ENCODE data around the gene LPP.

DNA sequence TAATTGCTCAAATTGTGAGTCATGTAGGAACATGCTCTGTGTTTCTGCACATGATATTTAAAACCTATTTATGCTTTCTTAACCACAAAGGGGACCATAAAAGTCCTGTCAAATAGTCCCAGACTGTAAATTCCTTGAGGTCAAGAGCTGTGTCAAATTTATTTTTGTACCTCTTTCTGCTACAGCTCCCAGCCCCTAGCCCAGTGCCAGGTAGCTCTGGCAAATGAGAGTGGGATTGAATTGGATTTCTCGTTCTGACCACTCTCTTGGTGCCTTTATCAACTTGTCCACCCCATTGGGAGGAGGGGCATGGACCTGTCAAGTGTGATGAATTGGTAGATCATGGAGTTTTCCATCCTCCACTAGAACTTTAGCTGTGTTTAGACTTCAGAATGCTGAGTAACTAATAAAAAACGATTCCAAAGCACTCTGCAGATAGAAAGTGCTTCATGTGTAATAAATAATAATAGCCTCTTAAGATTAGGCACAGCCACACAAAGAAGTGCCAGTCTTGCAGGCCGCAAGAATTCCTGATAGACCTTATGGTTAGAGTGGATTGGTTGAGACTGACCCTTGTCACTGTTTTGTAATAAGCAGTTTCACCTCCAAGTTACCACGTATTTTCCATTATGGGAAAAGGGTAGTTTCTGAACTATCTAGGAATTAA is 120.4 kb downstream of the LPP start:
- TF ChIP-seq EZH2 (IDR thresholded peaks at IDR 0.05) (no peak), POLR2AphosphoS5 (IDR thresholded peaks at IDR 0.05; ENCODE audit: borderline replicate concordance, low read depth, low read length) (no peak)

Measured in SK-N-MC (cell line).